HUES64 (cell line): ENCODE measurements around the gene LRRC1.

Source experiments
- H3K27ac ChIP-seq: 2 replicates; pipeline ENCODE4 v1.7.0; 2013; ENCODE audit warnings: low read depth, low read length, inconsistent platforms
- H3K27me3 ChIP-seq: 2 replicates; pipeline ENCODE4 v1.6.1; 2013; ENCODE audit warnings: mild to moderate bottlenecking, low read length; ENCODE audit not compliant: insufficient read depth
- H3K36me3 ChIP-seq: 2 replicates; pipeline ENCODE4 v1.6.1; 2013; ENCODE audit warnings: mild to moderate bottlenecking, low read length; ENCODE audit not compliant: insufficient read depth
- H3K4me1 ChIP-seq: 2 replicates; pipeline ENCODE4 v1.6.1; 2013; ENCODE audit warnings: mild to moderate bottlenecking, low read length, moderate library complexity; ENCODE audit not compliant: insufficient read depth
- H3K4me3 ChIP-seq: 2 replicates; pipeline ENCODE4 v1.5.1; 2013; ENCODE audit warnings: mild to moderate bottlenecking, low read length, moderate library complexity
- H3K9ac ChIP-seq: 2 replicates; pipeline ENCODE4 v1.6.1; 2013; ENCODE audit warnings: mild to moderate bottlenecking, low read depth, low read length
- H3K9me3 ChIP-seq: 2 replicates; pipeline ENCODE4 v1.6.1; 2013; ENCODE audit warnings: low read depth, low read length; ENCODE audit not compliant: insufficient read depth
- WGBS: fragments of 150-250, 120-280 bp; methylation state at CpG from one replicate; pipeline ENCODE4 v1.1.7; 2013; ENCODE audit warnings: missing lambda C conversion rate; 5-methylcytosine and 5-hydroxymethylcytosine counted together

The LRRC1 gene

DNA sequence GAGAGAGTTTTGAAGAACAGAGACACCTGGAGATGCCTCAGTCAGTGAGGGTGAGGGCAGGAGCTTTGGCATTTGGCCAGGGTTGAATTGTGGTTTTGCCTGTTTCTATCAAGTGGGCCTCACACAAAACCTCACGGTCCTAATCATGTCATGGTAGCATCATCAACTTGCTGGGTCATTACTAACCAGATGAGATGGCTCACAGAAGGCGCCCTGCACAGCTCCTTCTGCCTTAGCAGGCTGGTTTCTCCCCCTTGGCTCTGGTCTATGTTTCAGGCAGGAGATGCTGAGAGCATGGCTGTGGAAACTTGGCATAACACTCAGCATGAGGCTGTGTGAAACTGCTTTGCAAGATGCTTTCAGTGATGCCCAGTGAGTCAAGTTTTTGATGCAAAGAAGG, 99.3 kb downstream of the LRRC1 start:
- Histone ChIP-seq H3K36me3 (no peaks in the 10 kb centered on the region), H3K4me3 (no peak overlapping the region), H3K4me1 (peaks cover 19% of the 10 kb centered on the region), H3K27me3 (no peaks in the 10 kb centered on the region), H3K9me3 (no peaks in the 10 kb centered on the region), H3K27ac (no peak overlapping the region), H3K9ac (no peak overlapping the region)
- WGBS, result 89% methylated on average over 2 of the region's 2 CpGs

DNA sequence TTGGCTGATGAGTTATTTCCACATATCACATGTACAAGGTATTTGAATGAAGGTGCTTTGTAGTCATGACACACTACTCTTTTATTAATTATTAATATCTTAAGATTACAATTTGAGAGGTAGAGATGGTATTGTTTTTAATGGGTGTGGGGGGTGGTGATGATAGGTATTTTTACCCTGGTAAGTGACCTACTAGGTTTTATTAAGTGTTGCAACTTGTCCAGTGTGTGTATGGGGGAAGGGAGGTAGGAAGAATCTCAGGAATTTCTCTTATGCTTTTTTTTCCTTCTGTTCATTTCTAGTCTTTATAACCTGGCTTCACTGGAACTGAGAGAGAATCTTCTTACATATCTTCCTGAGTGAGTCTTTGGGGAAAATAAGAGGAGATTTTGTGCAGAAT, 101.4 kb downstream of the LRRC1 start:
- Histone ChIP-seq H3K4me1 (peaks cover 7% of the 10 kb centered on the region), H3K9me3 (no peaks in the 10 kb centered on the region), H3K9ac (no peak overlapping the region), H3K27me3 (no peaks in the 10 kb centered on the region), H3K36me3 (0 out of 2 replicates have a peak, but pooled peaks cover 3% of the 10 kb centered on the region), H3K4me3 (no peak overlapping the region), H3K27ac (no peak overlapping the region)

DNA sequence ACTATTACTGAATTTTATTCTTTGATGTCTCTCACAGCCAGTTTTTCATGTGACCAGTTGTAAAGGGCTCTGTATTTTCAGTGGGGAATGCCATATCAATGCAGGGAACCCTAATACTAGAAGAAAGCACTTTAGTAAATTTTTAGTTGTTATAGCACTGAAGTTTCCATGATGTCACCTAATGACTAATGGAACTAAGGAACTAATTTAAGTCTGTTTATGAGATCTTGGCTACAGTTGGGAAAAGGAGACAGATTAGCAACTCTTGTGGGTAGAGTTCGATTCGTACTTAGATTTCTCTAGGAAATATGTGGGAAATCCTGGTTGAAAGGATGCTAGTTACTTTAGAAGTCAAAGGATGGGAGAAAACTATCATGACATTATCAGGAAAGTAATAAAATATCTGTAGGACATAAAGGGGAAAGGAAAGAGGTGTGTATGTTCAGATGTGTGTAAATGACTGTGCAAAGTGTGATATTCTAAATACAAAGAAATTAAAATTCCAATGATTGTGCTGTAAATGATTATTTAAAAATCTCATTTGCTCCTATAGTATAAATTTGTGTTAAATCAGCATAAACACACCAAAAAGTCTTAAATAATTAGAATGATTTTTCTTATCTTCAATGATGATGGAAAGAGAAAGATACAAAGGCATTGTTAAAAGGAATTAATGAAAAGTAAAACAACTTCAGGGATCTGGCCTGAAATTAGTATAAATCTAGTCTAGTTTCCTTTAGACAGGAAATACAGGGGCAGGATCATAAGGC, 103.4 kb downstream of the LRRC1 start:
- H3K9me3 ChIP-seq, result no peaks in the 10 kb centered on the region
- H3K4me1 ChIP-seq, result peaks cover 7% of the 10 kb centered on the region
- no peak overlapping the region for H3K4me3 ChIP-seq
- H3K36me3 ChIP-seq, result 0 out of 2 replicates have a peak, but pooled peaks cover 3% of the 10 kb centered on the region
- WGBS, result 91% methylated on average over 2 of the region's 2 CpGs
- H3K27ac ChIP-seq, result no peak overlapping the region
- no peaks in the 10 kb centered on the region for H3K27me3 ChIP-seq
- H3K9ac ChIP-seq, result no peak overlapping the region

DNA sequence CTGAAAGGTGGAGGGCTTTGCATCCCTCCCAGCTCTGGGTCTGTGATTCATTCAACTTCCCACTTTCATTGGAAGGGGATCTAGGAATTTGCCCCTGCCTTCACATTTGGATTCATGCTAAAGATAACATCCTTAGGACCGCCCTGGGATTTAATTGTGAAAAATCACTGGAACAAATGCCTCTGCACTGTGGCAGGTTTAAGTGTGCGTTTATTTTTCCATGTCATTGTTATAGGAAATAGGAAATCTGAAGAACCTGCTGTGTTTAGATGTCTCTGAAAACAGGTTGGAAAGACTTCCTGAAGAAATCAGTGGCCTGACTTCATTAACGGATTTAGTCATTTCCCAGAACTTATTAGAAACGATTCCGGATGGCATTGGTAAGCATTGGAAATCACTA, 104.7 kb downstream of the LRRC1 start:
- WGBS, result 96% methylated on average over 5 of the region's 5 CpGs
- H3K27me3 ChIP-seq, result no peaks in the 10 kb centered on the region
- no peak overlapping the region for H3K9ac ChIP-seq
- 0 out of 2 replicates have a peak, but pooled peaks cover 3% of the 10 kb centered on the region for H3K36me3 ChIP-seq
- H3K4me3 ChIP-seq, result no peak overlapping the region
- H3K9me3 ChIP-seq, result no peaks in the 10 kb centered on the region
- H3K27ac ChIP-seq, result no peak overlapping the region
- peaks cover 7% of the 10 kb centered on the region for H3K4me1 ChIP-seq

DNA sequence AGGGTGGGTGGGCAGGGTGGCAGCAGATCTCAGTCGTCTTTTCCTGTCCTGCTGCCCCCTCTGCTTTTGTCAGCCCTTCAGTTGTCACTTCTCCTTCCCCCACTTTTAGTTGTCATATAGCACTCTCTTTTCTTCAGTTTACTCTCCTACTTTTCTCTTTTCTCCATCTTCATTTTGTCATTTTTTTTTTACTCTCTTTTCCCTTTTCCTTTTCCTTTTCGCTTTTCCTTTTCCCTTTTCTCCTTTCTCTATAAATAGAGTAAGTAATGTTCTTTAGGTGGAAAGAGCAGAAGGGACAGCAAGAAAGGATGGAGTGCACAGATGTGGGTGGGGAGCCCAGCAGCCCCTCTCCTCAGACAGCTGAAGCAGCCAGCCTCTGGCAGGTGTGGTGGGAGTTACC, 108.6 kb downstream of the LRRC1 start:
- Histone ChIP-seq H3K9ac (no peak overlapping the region), H3K4me1 (0 out of 2 replicates have a peak, but pooled peaks cover 5% of the 10 kb centered on the region), H3K27ac (no peak overlapping the region), H3K9me3 (no peaks in the 10 kb centered on the region), H3K4me3 (no peak overlapping the region), H3K27me3 (no peaks in the 10 kb centered on the region), H3K36me3 (peaks cover 3% of the 10 kb centered on the region; the same call in 1 of the 2 replicates)
- WGBS, result 89% methylated on average over 1 of the region's 2 CpGs

DNA sequence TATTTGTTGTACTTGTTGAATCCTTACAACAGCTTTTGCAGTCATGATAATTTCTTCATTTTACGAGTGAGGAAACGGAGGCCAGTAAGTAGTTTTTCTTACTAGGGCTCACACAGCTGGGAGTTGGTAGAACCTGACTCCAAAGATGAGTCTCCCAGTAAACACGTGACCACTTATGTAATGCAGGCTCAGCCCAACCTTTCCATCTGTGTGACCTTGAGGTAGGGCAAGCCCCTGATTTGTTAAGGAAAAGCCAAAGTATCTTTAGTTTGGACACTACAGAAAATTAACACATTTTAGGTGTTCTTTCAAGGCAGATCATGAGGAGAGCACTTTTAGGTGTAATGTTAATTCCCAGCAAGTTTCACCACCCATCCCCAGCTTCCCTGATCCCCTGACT, 111.3 kb downstream of the LRRC1 start:
- H3K4me3 ChIP-seq, result no peak overlapping the region
- WGBS, result 92% methylated on average over 3 of the region's 3 CpGs
- no peaks in the 10 kb centered on the region; the same call in 1 of the 2 replicates for H3K36me3 ChIP-seq
- H3K27ac ChIP-seq, result no peak overlapping the region
- H3K9me3 ChIP-seq, result no peaks in the 10 kb centered on the region
- H3K9ac ChIP-seq, result no peak overlapping the region
- H3K27me3 ChIP-seq, result no peaks in the 10 kb centered on the region
- H3K4me1 ChIP-seq, result peaks cover 10% of the 10 kb centered on the region; the same call in 1 of the 2 replicates

DNA sequence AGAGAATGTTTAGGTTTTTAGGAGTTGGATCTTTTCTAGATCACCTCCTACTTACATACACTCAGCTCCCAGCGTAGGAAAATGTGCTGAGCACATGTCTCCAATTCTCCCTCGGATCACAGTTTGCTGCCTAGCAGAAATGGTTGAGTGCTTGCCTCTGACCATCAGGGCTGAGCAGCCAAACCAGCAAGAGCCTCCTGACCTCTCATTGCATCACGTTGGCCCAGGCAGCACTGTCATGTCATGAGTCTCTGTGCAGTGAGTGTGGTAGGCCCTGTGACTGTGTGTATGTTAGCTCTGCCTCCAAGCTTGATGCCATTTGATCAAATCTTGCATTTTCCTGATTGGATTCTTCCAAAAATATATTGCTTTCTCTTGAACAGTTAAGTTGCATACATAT, 112.0 kb downstream of the LRRC1 start:
- Histone ChIP-seq H3K9ac (no peak overlapping the region), H3K36me3 (no peaks in the 10 kb centered on the region; the same call in 1 of the 2 replicates), H3K9me3 (no peaks in the 10 kb centered on the region), H3K27me3 (no peaks in the 10 kb centered on the region), H3K4me1 (peaks cover 10% of the 10 kb centered on the region; the same call in 1 of the 2 replicates), H3K27ac (no peak overlapping the region), H3K4me3 (no peak overlapping the region)
- 91% methylated on average over 3 of the region's 3 CpGs for WGBS

DNA sequence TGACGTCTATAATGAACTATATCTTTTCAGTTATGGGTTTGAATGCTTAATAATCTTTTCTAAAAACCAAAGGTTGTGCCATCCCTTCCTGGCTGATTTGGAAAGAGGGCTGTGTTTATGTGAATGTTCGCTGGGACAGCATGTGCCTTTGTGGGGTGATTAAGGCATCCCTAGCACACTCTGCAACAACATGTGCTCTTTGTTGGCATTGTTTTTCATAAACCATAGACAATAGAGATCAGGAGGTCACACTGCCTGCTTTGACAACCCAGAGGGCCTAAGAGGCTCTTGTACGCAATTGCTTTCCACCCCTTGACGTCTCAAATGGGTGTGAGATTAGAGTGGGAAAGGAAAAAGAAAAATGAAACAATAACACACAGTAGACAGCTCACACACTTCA, 116.0 kb downstream of the LRRC1 start:
- H3K9me3 ChIP-seq, result no peaks in the 10 kb centered on the region
- H3K27ac ChIP-seq, result no peak overlapping the region
- no peaks in the 10 kb centered on the region for H3K27me3 ChIP-seq
- H3K4me3 ChIP-seq, result no peak overlapping the region
- H3K4me1 ChIP-seq, result peaks cover 13% of the 10 kb centered on the region; the same call in 1 of the 2 replicates
- WGBS, result 83% methylated on average over 2 of the region's 4 CpGs
- H3K9ac ChIP-seq, result no peak overlapping the region
- no peaks in the 10 kb centered on the region for H3K36me3 ChIP-seq

DNA sequence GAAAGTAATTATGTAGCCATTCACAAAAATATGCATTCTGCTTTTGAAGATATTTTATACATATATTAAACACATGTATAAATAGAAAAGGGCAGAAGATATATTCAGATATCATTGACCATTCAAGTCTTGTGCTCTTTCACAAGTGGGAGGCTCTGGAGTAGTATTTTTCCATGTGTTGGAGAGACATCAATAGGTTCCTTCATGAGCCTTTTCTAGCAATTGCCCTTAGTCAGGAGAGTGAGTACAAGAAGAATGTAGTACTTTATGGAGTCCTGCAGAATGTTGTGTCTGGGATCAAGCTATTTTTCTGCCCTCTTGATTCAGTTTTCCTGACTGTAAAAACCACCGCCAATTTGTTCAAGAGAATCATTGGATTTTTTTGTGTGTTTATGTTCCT, 117.9 kb downstream of the LRRC1 start:
- no peak overlapping the region for H3K27ac ChIP-seq
- peaks cover 9% of the 10 kb centered on the region; the same call in 1 of the 2 replicates for H3K4me1 ChIP-seq
- H3K9ac ChIP-seq, result no peak overlapping the region
- H3K9me3 ChIP-seq, result no peaks in the 10 kb centered on the region
- no CpG with 5 or more reads among the region's 1 CpG for WGBS
- no peaks in the 10 kb centered on the region for H3K36me3 ChIP-seq
- no peak overlapping the region for H3K4me3 ChIP-seq
- H3K27me3 ChIP-seq, result no peaks in the 10 kb centered on the region

DNA sequence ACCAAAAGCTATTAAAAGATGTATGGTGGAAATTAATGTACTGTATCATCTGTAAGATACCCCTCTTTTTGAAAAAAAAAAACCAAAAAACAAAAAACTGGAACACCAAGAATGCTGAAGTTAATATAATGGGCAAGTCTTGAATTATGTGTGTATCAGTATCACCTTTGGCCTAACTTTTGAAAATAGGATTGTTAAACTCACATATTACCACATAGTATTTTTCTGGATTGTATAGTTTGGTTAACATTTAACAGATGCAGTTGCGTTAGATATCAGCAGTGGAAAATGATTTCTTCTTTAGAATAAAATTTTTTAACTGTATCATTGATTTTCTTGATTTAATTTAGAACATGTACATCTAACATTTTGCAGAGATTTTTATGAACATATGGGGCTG, 118.5 kb downstream of the LRRC1 start:
- Histone ChIP-seq H3K9ac (no peak overlapping the region), H3K27ac (no peak overlapping the region), H3K27me3 (no peaks in the 10 kb centered on the region), H3K4me1 (peaks cover 8% of the 10 kb centered on the region; the same call in 1 of the 2 replicates), H3K36me3 (no peaks in the 10 kb centered on the region), H3K4me3 (no peak overlapping the region), H3K9me3 (no peaks in the 10 kb centered on the region)
- no CpG with 5 or more reads among the region's 1 CpG for WGBS

DNA sequence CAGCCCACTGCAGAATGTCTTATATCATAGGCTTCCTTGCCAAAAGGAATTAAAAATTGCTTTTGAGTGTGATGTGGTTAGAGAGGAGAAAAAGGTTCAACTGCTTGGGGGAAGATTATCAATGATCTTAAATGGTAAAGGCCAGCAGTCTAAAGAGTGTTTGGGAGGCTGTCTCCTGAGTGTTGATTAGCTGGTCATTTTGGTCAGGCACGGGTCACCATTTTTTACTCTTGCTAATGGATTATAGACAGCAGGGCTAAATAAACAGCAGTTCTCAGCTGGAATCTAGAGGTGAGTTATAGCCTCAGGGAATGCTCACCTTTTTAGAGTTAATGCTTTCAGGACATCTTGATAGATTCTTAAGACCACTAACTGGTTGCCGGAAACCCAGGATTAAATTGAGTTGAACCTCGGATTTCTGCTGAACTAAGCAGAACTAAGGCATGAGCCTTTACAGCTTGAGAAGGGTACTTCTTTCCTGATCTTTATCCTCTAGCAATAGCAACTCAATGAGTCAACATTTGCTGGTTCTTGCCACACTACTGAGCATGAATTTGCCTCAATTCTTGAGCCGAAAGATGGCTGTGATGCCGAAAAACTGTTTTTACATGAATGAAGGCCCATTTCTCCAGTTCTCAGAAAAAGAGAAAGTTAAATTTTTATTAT, 120.4 kb downstream of the LRRC1 start:
- Histone ChIP-seq H3K36me3 (no peaks in the 10 kb centered on the region), H3K4me1 (peaks cover 8% of the 10 kb centered on the region; the same call in 1 of the 2 replicates), H3K27me3 (no peaks in the 10 kb centered on the region), H3K9ac (no peak overlapping the region), H3K27ac (no peak overlapping the region), H3K4me3 (no peak overlapping the region), H3K9me3 (no peaks in the 10 kb centered on the region)
- WGBS, result 94% methylated on average over 5 of the region's 5 CpGs
